HG02938 (cell line): ENCODE data around the gene COL26A1.
"Not testable (repeated sequence)": the region's sequence is repeated elsewhere in the genome, so short reads cannot be mapped to it uniquely, and the experiment has no call there.

Experiments
- ATAC-seq: cut with Tn5 transposase; IDR thresholded peaks from one replicate; pipeline ENCODE4 v1.9.1; 2021; ENCODE audit warnings: mild to moderate bottlenecking, moderate library complexity; ENCODE audit not compliant: unreplicated experiment

Gene COL26A1

GRCh38 chr7:101590663-101591435, 228.2 kb downstream of the COL26A1 start:
- ATAC-seq = no peak

- ATAC-seq = no peak
Measured at GRCh38 chr7:101591504-101591903, 228.8 kb downstream of the COL26A1 start.

- no peak for ATAC-seq
Measured at GRCh38 chr7:101593556-101593955, 230.9 kb downstream of the COL26A1 start.

- no peak for ATAC-seq
Measured at GRCh38 chr7:101594790-101595189, 232.1 kb downstream of the COL26A1 start.

- ATAC-seq = no peak
Measured at GRCh38 chr7:101595246-101595645, 232.6 kb downstream of the COL26A1 start.

- no peak for ATAC-seq
Measured at GRCh38 chr7:101595766-101596537, 233.3 kb downstream of the COL26A1 start.

- no peak for ATAC-seq
Measured at GRCh38 chr7:101596898-101597297, 234.2 kb downstream of the COL26A1 start.

GRCh38 chr7:101597941-101598340, 235.3 kb downstream of the COL26A1 start:
- ATAC-seq = no peak

GRCh38 chr7:101598422-101598985, 235.8 kb downstream of the COL26A1 start:
- ATAC-seq = no peak

- ATAC-seq = no peak
Measured at GRCh38 chr7:101598986-101599771, 236.5 kb downstream of the COL26A1 start.

GRCh38 chr7:101599787-101600186, 237.1 kb downstream of the COL26A1 start:
- no peak for ATAC-seq

GRCh38 chr7:101602082-101602481, 239.4 kb downstream of the COL26A1 start:
- ATAC-seq = no peak

- no peak for ATAC-seq
Measured at GRCh38 chr7:101602484-101603241, 240.0 kb downstream of the COL26A1 start.

- no peak for ATAC-seq
Measured at GRCh38 chr7:101604331-101604933, 241.8 kb downstream of the COL26A1 start.

- ATAC-seq = not testable (repeated sequence)
Measured at GRCh38 chr7:101604934-101605332, 242.3 kb downstream of the COL26A1 start.

- ATAC-seq = no peak
Measured at GRCh38 chr7:101605611-101606497, 243.2 kb downstream of the COL26A1 start.

GRCh38 chr7:101606498-101606923, 243.8 kb downstream of the COL26A1 start:
- no peak for ATAC-seq
